Duodenal mucosa (tissue), 2 donors: ENCODE results near the gene CERK.

Source experiments
- H3K27ac ChIP-seq: one replicate; pipeline ENCODE4 v1.7.0; 2013; ENCODE audit warnings: low read depth, low read length
- H3K27me3 ChIP-seq, 2 donors: one replicate each; pipeline ENCODE4 v1.7.0; 2013; ENCODE audit warnings: low read length in 2 of 2, control low read depth in 1 of 2; ENCODE audit not compliant: insufficient read depth in 2 of 2, control insufficient read depth in 1 of 2
- H3K36me3 ChIP-seq, 2 donors: one replicate each; pipeline ENCODE4 v1.7.0; 2013; ENCODE audit warnings: low read length in 2 of 2, control low read depth in 1 of 2; ENCODE audit not compliant: insufficient read depth in 2 of 2, control insufficient read depth in 1 of 2
- H3K4me1 ChIP-seq, 2 donors: one replicate each; pipeline ENCODE4 v1.7.0; 2013; ENCODE audit warnings: low read length in 2 of 2, control low read depth in 1 of 2; ENCODE audit not compliant: insufficient read depth in 2 of 2, control insufficient read depth in 1 of 2
- H3K4me3 ChIP-seq, 2 donors: one replicate each; pipeline ENCODE4 v1.7.0; 2013; ENCODE audit warnings: low read length in 2 of 2, low read depth in 1 of 2
- H3K9ac ChIP-seq, 2 donors: one replicate each; pipeline ENCODE4 v1.7.0; 2013; ENCODE audit warnings: low read length in 2 of 2, low read depth in 1 of 2
- H3K9me3 ChIP-seq, 2 donors: one replicate each; pipeline ENCODE4 v1.7.0; 2013; ENCODE audit warnings: low read length in 2 of 2, control low read depth in 1 of 2; ENCODE audit not compliant: control insufficient read depth in 1 of 2

The CERK gene

DNA sequence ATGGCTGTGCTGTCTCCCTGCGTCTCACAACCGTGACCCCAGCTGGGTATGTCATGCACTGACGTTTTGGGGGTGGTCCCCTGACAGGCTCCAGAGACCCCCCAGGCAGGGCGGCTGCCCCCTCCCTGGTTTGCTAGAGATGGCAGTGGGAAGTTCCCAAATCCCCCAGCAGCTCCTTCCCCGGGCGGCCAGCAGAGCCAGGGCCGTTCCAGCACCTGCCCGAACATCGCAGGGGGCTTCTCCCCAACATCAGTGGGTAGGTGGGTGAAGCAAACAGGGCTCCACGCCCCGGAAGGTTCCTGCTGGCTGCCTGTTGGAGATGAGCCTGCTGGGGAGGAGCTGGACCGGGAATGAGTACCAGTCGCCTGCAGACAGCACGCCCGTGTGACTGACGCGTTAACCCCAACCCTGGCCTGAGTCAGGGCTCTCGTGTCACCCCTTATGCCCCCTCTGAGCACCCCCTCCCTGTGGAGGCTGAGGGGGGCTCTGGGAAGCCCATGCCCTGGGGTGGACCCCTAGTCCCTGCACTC is 72.2 kb downstream of the CERK start:
- peaks cover 9 to 14% of the 10 kb centered on the region in 2 donors for H3K4me1 ChIP-seq
- peaks cover 31 to 70% of the 10 kb centered on the region in 2 donors for H3K36me3 ChIP-seq
- no peaks in the 10 kb centered on the region for H3K9me3 ChIP-seq
- H3K27ac ChIP-seq = no peak overlapping the region
- H3K27me3 ChIP-seq = no peaks in the 10 kb centered on the region
- H3K9ac ChIP-seq = no peak overlapping the region
- no peak overlapping the region for H3K4me3 ChIP-seq

DNA sequence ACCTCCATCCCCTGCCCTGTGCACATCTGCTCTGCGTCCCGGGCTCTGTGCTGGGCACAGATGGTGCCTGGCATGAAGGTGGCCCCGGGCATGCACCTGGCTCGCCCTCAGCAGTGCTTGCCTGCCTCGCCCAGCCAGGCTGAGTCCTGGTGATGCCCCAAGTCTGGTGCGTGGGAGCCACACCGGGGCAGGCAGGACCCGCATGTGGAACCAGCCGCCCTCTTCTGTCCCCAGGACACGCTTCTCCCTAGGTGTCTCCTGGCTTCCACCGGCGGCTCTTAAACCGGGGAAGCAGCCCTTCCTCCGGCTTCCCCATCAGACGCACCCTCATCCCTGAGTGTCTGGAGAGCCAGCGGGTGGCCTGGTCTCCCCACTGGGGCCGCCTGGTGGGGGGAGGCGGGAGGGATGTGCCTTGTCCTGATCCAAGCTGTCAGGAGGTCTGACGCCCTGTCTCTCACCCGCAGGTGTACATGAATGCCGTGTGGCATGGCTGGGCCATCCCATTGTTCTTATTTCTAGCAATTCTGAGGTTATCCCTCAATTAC is 72.8 kb downstream of the CERK start:
- H3K9ac ChIP-seq = no peak overlapping the region
- H3K27ac ChIP-seq = no peak overlapping the region
- no peak overlapping the region for H3K4me3 ChIP-seq
- H3K27me3 ChIP-seq = no peaks in the 10 kb centered on the region
- peaks cover 15 to 20% of the 10 kb centered on the region in 2 donors for H3K4me1 ChIP-seq
- H3K36me3 ChIP-seq = peaks cover 31 to 66% of the 10 kb centered on the region in 2 donors
- no peaks in the 10 kb centered on the region for H3K9me3 ChIP-seq

DNA sequence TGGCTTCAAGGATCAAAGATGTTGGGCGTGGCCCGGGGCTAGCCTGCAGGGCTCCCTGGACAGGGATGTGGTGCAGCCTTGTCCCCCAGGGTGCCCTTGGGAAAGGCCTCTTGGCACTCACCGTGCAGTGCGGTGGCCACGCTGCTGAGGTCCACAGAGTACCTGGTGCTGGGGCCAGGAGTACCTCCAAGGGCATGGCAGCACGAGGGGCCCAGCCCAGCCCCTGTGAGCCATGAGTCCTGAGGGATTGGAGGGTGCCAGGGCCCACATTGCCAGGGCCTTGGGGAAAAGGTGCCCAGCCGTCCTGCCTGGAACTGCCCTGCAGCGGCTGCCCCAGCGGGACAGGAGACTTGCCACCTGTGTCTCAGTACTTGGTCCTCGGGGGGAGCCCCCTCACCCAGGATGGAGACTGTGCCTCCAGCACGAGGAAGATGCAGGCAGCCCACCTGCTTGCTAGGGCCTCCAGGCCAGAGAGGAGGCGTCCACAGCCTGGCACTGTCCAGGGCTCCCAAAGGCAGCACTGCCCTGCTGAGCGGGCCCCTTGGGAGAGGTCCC is 73.7 kb downstream of the CERK start:
- Histone ChIP-seq H3K4me1 (peaks cover 20 to 28% of the 10 kb centered on the region in 2 donors), H3K4me3 (no peak overlapping the region), H3K27me3 (no peaks in the 10 kb centered on the region), H3K9ac (no peak overlapping the region), H3K36me3 (peaks cover 31 to 63% of the 10 kb centered on the region in 2 donors), H3K27ac (no peak overlapping the region), H3K9me3 (no peaks in the 10 kb centered on the region)

DNA sequence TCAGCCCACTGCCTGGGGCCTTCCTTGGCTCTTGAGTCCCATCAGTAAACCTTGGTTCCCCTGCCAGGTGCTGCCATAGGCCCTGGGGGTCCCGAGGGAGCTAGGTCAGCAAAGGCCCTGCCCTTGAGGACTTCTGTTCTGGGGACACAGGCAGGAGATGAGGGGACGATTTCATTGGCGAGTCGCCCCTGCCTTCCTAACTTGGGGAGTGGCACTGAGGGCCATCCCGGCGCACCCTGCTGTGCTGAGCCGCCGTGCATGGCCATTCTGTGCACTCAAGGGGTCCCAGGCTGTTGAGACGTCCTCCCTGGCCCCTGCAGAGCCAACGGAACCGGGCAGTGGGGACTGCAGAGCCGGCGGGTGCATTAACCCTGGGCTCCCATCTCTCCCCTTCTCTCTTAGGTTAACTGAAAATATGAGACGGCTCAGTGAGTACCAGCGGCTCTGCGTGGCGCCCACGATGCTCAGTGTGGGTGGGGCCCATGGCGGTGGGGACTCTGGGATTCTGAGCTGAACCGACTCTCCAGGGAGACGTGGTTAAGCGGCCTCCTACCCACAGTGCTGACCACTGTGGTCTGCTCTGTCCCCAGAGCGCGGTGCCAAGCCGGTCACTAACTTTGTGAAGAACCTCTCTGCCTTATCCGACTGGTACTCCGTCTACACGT is 74.5 kb downstream of the CERK start:
- peaks cover 31 to 63% of the 10 kb centered on the region in 2 donors for H3K36me3 ChIP-seq
- no peaks in the 10 kb centered on the region for H3K9me3 ChIP-seq
- H3K27ac ChIP-seq = no peak overlapping the region
- H3K27me3 ChIP-seq = no peaks in the 10 kb centered on the region
- H3K9ac ChIP-seq = no peak overlapping the region
- H3K4me1 ChIP-seq = peaks cover 20 to 29% of the 10 kb centered on the region in 2 donors
- H3K4me3 ChIP-seq = no peak overlapping the region

DNA sequence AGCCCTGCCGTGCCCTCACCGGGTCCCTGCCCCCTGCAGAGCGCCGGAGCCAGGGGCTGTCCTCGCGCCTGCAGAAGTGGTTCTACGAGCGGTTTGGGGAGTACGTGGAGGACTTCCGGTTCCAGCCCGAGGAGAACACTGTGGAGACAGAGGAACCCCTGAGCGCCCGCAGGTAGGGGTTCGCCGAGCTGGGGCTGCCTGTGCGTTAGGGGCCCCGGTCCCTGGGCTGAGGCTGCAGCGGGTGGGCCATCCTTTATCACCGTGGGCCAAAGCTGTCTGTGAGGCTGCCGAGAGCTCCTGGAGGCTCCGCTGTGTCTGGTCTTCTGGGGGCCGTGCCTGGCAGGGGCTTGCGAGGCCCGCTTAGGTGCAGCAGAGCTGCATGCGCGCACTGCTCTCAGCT is 75.1 kb downstream of the CERK start:
- Histone ChIP-seq H3K27me3 (no peaks in the 10 kb centered on the region), H3K9ac (no peak overlapping the region), H3K27ac (no peak overlapping the region), H3K9me3 (no peaks in the 10 kb centered on the region), H3K36me3 (peaks cover 27 to 60% of the 10 kb centered on the region in 2 donors), H3K4me1 (peaks cover 20 to 29% of the 10 kb centered on the region in 2 donors), H3K4me3 (no peak overlapping the region)

DNA sequence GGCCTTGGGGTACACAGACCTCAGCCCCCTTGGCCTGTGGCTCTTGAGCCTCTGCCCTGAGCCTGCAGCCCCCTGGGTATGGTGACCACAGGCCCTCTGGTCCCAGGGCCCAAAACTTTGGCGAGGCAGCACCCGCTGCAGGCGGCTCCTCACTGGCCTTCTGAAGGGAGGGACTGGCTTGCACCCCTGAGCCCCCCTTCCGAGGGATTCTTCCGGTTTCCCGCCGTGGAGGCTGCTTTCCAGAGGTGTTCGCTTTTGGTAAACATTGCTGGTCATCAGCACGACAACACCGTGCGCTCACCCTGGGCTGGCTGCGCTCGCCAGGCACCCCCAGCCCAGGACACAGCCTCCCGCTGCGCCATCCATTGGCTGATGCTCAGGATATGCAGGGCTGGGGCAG is 75.8 kb downstream of the CERK start:
- H3K36me3 ChIP-seq = peaks cover 19 to 53% of the 10 kb centered on the region in 2 donors
- H3K4me1 ChIP-seq = peaks cover 20 to 29% of the 10 kb centered on the region in 2 donors
- no peak overlapping the region for H3K4me3 ChIP-seq
- no peaks in the 10 kb centered on the region for H3K9me3 ChIP-seq
- H3K27ac ChIP-seq = no peak overlapping the region
- H3K9ac ChIP-seq = no peak overlapping the region
- H3K27me3 ChIP-seq = no peaks in the 10 kb centered on the region

DNA sequence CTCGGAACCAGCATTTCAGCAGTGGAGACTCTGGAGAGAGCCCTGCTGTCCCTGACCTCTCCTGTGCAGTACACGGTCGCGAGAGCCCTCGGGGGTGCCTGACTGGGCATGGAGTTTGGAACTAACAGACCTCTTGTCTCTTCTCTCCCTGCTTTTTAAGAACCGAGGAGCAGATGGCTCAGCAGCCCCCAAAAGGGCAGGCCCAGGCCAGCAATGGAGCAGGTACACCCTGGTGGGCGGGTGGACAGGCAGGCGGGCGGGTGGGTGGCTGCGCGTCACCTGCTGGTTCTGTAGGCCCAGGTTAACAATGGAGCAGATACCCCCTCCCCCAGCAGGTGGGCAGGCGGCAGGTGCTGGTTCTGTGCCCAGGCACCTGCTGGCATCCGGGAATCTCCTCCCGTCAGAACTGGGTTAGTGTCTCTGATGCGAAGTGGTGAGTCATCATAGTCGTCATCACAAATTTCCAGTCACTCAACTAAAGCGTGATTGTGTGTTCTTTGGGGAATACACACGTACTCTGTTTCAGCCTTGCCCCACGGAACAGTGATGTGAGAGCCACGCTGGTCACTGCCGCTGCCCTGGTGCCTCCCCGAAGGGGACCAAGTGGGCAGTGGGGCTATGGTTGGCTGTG is 76.7 kb downstream of the CERK start:
- H3K36me3 ChIP-seq = peaks cover 13 to 44% of the 10 kb centered on the region in 2 donors
- peak overlapping the region; percentile 17 for H3K27ac ChIP-seq

DNA sequence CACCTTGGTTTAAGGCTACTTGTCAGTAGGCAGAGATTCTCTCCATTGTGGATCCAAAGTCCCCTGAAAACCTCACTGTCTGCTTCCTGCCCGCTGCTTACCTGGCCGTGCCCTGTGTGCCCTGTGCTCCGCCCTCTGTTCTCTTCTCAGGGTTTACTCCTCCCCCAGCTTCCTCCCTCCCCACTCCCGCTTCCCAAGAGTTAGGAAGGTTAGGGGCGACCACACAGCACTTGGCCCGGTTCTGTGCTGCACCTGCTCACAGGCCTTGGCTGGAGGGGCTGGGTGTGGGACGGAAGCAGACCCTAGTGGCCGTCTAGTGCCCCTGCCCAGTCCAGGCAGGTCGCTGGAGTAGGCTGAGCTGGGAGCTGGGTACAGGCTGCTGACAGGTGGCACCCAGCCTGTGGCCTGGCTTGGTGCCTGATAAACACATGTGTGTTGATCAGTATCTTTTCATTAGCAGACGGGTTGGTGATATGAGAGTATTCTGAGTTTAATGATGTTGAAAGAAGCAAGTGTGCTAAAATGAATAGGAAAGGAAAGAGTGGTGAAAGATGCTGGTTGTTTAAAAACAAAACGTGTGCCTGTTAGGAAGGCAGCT is 77.3 kb downstream of the CERK start:
- peaks cover 9 to 38% of the 10 kb centered on the region in 2 donors for H3K36me3 ChIP-seq
- H3K9me3 ChIP-seq = no peaks in the 10 kb centered on the region
- no peaks in the 10 kb centered on the region for H3K27me3 ChIP-seq
- H3K4me1 ChIP-seq = peaks cover 26 to 29% of the 10 kb centered on the region in 2 donors
- peak overlapping the region; percentile 16 to 44 for H3K4me3 ChIP-seq
- peak overlapping the region; percentile 66 for H3K27ac ChIP-seq
- H3K9ac ChIP-seq = peak overlapping the region; percentile 44 to 56

More for the DNA sequence above, 76.7 kb downstream of the CERK start:
- Histone ChIP-seq H3K4me3 (peak overlapping the region in 1 of 2 donors; percentile 16), H3K9me3 (no peaks in the 10 kb centered on the region), H3K4me1 (peaks cover 23 to 29% of the 10 kb centered on the region in 2 donors), H3K9ac (peak overlapping the region; percentile 44 to 56), H3K27me3 (no peaks in the 10 kb centered on the region)

DNA sequence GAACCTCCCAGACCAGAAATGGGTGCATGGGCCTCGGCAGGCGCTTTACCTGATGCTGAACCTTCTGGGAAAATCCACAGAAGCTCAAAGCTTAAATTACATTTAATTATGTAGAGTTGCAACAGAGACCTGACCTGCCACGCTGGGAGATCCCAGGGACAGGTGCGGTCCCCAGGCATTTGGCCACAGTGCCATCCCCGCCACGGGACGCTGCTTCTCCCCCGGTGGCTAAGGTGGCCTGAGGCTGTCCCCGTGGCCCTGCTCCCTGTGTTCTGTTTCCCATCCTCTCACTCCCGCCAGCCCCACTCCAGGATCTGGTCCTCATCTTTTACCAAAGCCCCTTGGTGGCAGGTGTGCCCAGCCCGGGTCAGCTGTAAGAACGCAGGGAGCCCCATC is 78.3 kb downstream of the CERK start:
- Histone ChIP-seq H3K9ac (peak overlapping the region; percentile 44 to 56), H3K4me1 (peaks cover 26 to 29% of the 10 kb centered on the region in 2 donors), H3K27me3 (no peaks in the 10 kb centered on the region), H3K4me3 (no peak overlapping the region), H3K36me3 (peaks cover 3 to 30% of the 10 kb centered on the region in 2 donors), H3K9me3 (no peaks in the 10 kb centered on the region), H3K27ac (no peak overlapping the region)
